SU-DHL-6 (cell line): ENCODE results near the gene LUC7L2.

Experiments used
- H2AFZ ChIP-seq: fragments of 200-600 bp; sonication (generic); 2 replicates; pipeline ENCODE4 v1.6.1; 2014; ENCODE audit warnings: low read depth, mild to moderate bottlenecking, moderate library complexity, mixed read lengths, antibody characterized with exemption, low read length; ENCODE audit not compliant: severe bottlenecking
- H3F3A ChIP-seq: fragments of 200-600 bp; shearing (Covaris generic); 2 replicates; pipeline ENCODE4 v1.6.0; 2016; ENCODE audit warnings: antibody characterized with exemption, mild to moderate bottlenecking; ENCODE audit not compliant: insufficient read depth
- H3K27ac ChIP-seq: fragments of 200-600 bp; sonication (generic); 2 replicates; pipeline ENCODE4 v1.5.1; 2016; ENCODE audit warnings: low read depth, mild to moderate bottlenecking, low read length, moderate library complexity, mixed read lengths
- H3K27me3 ChIP-seq: fragments of 200-600 bp; sonication (generic), shearing (Covaris generic); 2 replicates; pipeline ENCODE4 v1.6.0; 2014; ENCODE audit warnings: mild to moderate bottlenecking, low read length
- H3K36me3 ChIP-seq: fragments of 200-600 bp; sonication (generic); 2 replicates; pipeline ENCODE4 v1.6.1; 2014; ENCODE audit warnings: mild to moderate bottlenecking, low read length, mixed read lengths
- H3K4me2 ChIP-seq: fragments of 300-600, 200-600 bp; shearing (Covaris generic), sonication (generic); 2 replicates; pipeline ENCODE4 v1.6.0; 2014; ENCODE audit warnings: low read length, low read depth, mild to moderate bottlenecking; ENCODE audit not compliant: poor library complexity, severe bottlenecking
- H3K4me3 ChIP-seq: fragments of 200-600 bp; sonication (generic); 2 replicates; pipeline ENCODE4 v1.5.1; 2014; ENCODE audit warnings: antibody characterized with exemption, low read length, mild to moderate bottlenecking, mixed read lengths; ENCODE audit not compliant: insufficient read depth, poor library complexity, severe bottlenecking
- H3K79me2 ChIP-seq: fragments of 200-600 bp; sonication (generic); 2 replicates; pipeline ENCODE4 v1.6.1; 2014; ENCODE audit warnings: mild to moderate bottlenecking, low read length, moderate library complexity; ENCODE audit not compliant: insufficient read depth
- H3K9ac ChIP-seq: fragments of 200-600 bp; sonication (generic); 2 replicates; pipeline ENCODE4 v1.7.0; 2014; ENCODE audit warnings: mild to moderate bottlenecking, low read length
- H3K9me2 ChIP-seq: fragments of 200-600 bp; sonication (generic); replicated peaks from 2 replicates; pipeline ENCODE4 v1.6.1; 2014; ENCODE audit warnings: low read length; ENCODE audit not compliant: insufficient read depth
- H3K9me3 ChIP-seq: fragments of 200-600 bp; sonication (generic); 2 replicates; pipeline ENCODE4 v1.6.1; 2014; ENCODE audit warnings: low read length, mixed read lengths; ENCODE audit not compliant: insufficient read depth
- H4K20me1 ChIP-seq: fragments of 200-600 bp; sonication (generic); 2 replicates; pipeline ENCODE4 v1.6.1; 2014; ENCODE audit warnings: low read depth, mild to moderate bottlenecking, antibody characterized with exemption, low read length, moderate library complexity, mixed read lengths
- CTCF ChIP-seq: fragments of 200-600 bp; sonication (generic); IDR thresholded peaks from one replicate; pipeline ENCODE4 v1.5.1; 2017; ENCODE audit warnings: antibody characterized with exemption, mild to moderate bottlenecking, low read length, moderate library complexity; ENCODE audit not compliant: insufficient read depth, poor library complexity, severe bottlenecking
- EZH2phosphoT487 ChIP-seq: fragments of 200-600 bp; sonication (generic), shearing (Covaris generic); conservative IDR thresholded peaks from 2 replicates; pipeline ENCODE4 v1.6.1; 2018; ENCODE audit warnings: mild to moderate bottlenecking, antibody characterized with exemption, low read length, moderate library complexity, mixed read lengths

LUC7L2 gene

GRCh38 chr7:139360210-139360947 lies 685 bp downstream of the LUC7L2 start:
- Histone ChIP-seq H4K20me1 (peaks cover 27% of the 10 kb centered on the region), H3K27ac (peak overlapping the region; percentile 92), H3K9ac (peak overlapping the region; percentile 94), H2AFZ (no peak overlapping the region), H3K9me2 (no peaks in the 10 kb centered on the region), H3K9me3 (no peaks in the 10 kb centered on the region), H3K27me3 (no peaks in the 10 kb centered on the region), H3K4me2 (peak overlapping the region; percentile 95), H3F3A (peaks cover 25% of the 10 kb centered on the region), H3K4me3 (peak overlapping the region; percentile 96), H3K79me2 (peaks cover 66% of the 10 kb centered on the region), H3K36me3 (peaks cover 21% of the 10 kb centered on the region)
- no peak for TF ChIP-seq EZH2phosphoT487
- no peak for TF ChIP-seq CTCF

- Histone ChIP-seq H3K79me2 (peaks cover 72% of the 10 kb centered on the region), H4K20me1 (peaks cover 27% of the 10 kb centered on the region), H3F3A (peaks cover 20% of the 10 kb centered on the region), H3K9me2 (no peaks in the 10 kb centered on the region), H3K9ac (peak overlapping the region; percentile 94), H3K27ac (peak overlapping the region; percentile 92), H3K27me3 (no peaks in the 10 kb centered on the region), H3K36me3 (peaks cover 24% of the 10 kb centered on the region), H3K4me2 (peak overlapping the region; percentile 95), H3K9me3 (no peaks in the 10 kb centered on the region), H3K4me3 (peak overlapping the region; percentile 75), H2AFZ (no peak overlapping the region)
- TF ChIP-seq CTCF (no peak), EZH2phosphoT487 (no peak)
These were observed 1.2 kb downstream of the LUC7L2 start for GRCh38 chr7:139360948-139361307.

GRCh38 chr7:139361523-139361922 lies 1.8 kb downstream of the LUC7L2 start:
- Histone ChIP-seq H3K79me2 (peaks cover 78% of the 10 kb centered on the region), H2AFZ (no peak overlapping the region), H3K9ac (peak overlapping the region; percentile 94), H3K9me3 (no peaks in the 10 kb centered on the region), H3K4me3 (peak overlapping the region; percentile 75), H3K27ac (peak overlapping the region; percentile 92; the same call in 1 of the 2 replicates), H3F3A (peaks cover 18% of the 10 kb centered on the region), H3K27me3 (no peaks in the 10 kb centered on the region), H4K20me1 (peaks cover 28% of the 10 kb centered on the region), H3K4me2 (peak overlapping the region; percentile 95), H3K9me2 (no peaks in the 10 kb centered on the region), H3K36me3 (peaks cover 30% of the 10 kb centered on the region)
- TF ChIP-seq CTCF (no peak), EZH2phosphoT487 (no peak)
